Activated CD4-positive, alpha-beta T cell treated with anti-CD3 and anti-CD28 coated beads for 36 hours (primary cell): Measurements from ENCODE around the gene TTC31. TPM values are rescaled to one million over a fixed set of nuclear protein-coding genes. Genes with fewer than 3 reads are reported as not detected.

ENCODE experiments used
- ATAC-seq: fragments of 200-7000 bp; cut with Tn5 transposase; one replicate; pipeline ENCODE4 v1.10.0; 2021; ENCODE audit warnings: mild to moderate bottlenecking, moderate library complexity
- CTCF ChIA-PET: fragments of 350-600 bp; sonication (Branson Sonifier 250); formaldehyde crosslinking; loops from one replicate; lab custom pipeline; 2021; ENCODE audit warnings: antibody characterized with exemption; lab: Charles Lee
- POLR2A ChIA-PET: fragments of 350-600 bp; sonication (Branson Sonifier 250); formaldehyde crosslinking; loops from one replicate; lab custom pipeline; 2021; ENCODE audit warnings: antibody characterized with exemption, inconsistent platforms; lab: Charles Lee
- DNase-seq: peaks from one replicate; pipeline ENCODE4 v3.0.0-alpha.2; 2020
- H3K27ac Mint-ChIP-seq: one replicate; pipeline ENCODE4 v1.8.0; 2021; ENCODE audit warnings: mixed read lengths
- H3K27me3 Mint-ChIP-seq: one replicate; pipeline ENCODE4 v1.8.0; 2021; ENCODE audit warnings: mixed read lengths
- H3K36me3 Mint-ChIP-seq: one replicate; pipeline ENCODE4 v1.8.0; 2021; ENCODE audit warnings: low read depth, mixed read lengths
- H3K4me1 Mint-ChIP-seq: one replicate; pipeline ENCODE4 v1.8.0; 2021; ENCODE audit warnings: mixed read lengths
- H3K4me3 Mint-ChIP-seq: one replicate; pipeline ENCODE4 v1.8.0; 2021; ENCODE audit warnings: mild to moderate bottlenecking, moderate library complexity, mixed read lengths
- H3K9me3 Mint-ChIP-seq: one replicate; pipeline ENCODE4 v1.8.0; 2021; ENCODE audit warnings: low read depth, mixed read lengths
- intact Hi-C, 2 experiments: fragments of 100-400 bp; cut with DNase I in 1 of 2; cut with micrococcal nuclease in 1 of 2; formaldehyde crosslinking; loops; one replicate each; pipeline versions ENCODE4 v1.14.2 to v1.15.1; 2022 to 2024; cut with DNase I, micrococcal nuclease
- total RNA-seq, 2 experiments: library from RNA; stranded (reverse); gene quantifications; one replicate each; pipeline ENCODE4 v1.2.3, GENCODE V29; 2021

TTC31 gene
- total RNA-seq, 2 experiments from 2014 or later: 24.0 to 24.6 TPM

DNA sequence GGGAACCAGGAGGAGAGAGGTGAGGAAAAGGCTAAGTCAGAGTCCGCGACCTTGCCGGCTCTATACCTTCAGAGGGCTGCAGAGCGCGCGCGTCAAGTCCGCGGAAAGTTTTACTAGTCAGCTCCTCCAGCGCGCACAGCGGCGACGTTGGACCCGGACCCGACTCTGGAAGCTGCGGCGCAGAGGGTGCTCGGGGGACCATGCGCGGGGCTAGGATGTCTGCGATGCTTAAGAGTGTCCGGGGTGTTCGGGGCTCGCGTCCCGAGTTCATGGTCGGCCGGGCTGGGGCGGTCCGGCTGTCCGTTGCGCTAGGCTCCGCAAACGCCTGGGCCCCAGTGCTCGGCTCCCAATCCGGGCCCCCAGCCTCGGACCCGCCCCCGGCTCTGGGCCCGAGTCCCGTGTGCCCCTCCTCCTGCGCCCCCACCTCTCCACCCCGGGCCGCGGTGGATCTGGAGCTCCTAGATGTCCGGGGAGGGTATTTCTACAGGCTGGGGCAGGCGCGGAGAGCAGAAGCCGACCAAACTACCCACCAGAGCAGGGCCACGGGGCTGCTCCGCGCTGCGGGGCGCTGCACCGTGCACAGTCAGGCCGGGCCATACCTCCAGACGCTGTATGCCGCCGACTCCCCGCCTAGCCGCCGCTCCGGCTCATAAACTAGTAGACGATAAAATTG is 16.5 kb downstream of the TTC31 start, which contains the start of gene LBX2:
LBX2 (minus strand) TSS at position 337 of the 673 bp plus-strand sequence; CDS start at position 271, 66 bp downstream.
- DNase-seq (peak; percentile 71), ATAC-seq (peak; percentile 37)
- Mint-ChIP-seq H3K4me3 (peak within 1 kb of the TSS; percentile 77), H3K9me3 (no peaks in the 10 kb centered on the region), H3K27me3 (peaks cover 56% of the 10 kb centered on the region), H3K4me1 (peaks cover 37% of the 10 kb centered on the region), H3K36me3 (peaks cover 10% of the 10 kb centered on the region), H3K27ac (peak within 1 kb of the TSS; percentile 15)
- intact Hi-C loops: loop anchor here (1.0 to 5.0 kb wide), 3 partner anchors 15 to 55 kb away; partner anchors contain the start of genes DOK1 (in 1 of the 2) and TLX2 (in 1 of the 2)
- CTCF ChIA-PET: interaction anchor here (3.6 kb wide), 1 partner anchor 17 kb away, joined by 17 read pairs; the partner anchor contains the start of genes CCDC142 and TTC31
- POLR2A ChIA-PET: no interaction called here

DNA sequence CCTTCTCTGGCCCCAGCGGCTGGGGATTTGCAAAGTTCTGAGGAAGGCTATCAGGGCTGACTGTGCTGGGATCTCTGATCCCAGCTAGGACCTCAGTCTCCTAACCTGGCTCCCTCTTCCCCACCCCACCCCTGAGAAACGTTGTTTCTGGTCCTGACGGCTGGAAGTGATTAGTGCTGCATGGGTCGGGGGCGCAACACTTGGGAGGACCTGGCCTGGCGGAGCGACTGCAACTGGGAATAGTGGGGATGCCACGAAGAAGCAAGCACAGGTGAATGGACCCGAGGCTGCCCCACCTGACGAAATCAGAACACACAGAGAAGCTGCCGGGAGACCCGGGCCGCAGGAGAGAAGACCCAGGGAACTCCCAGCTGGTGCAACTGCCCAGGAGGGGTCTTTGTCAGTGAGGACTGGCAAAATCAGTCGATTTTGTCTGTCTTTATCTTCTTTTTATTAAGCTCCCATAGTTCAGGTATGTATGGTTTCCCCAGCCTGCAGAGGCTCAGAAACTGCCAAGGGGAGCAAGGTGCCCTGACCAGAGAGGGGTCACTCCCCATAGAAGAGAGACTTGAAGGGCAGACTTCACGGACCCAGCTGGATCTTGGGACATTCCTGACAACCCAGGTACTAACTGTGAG is 17.2 kb downstream of the TTC31 start:
- H3K4me3 Mint-ChIP-seq: no peak overlapping the region
- ATAC-seq (no peak), DNase-seq (no peak)
- POLR2A ChIA-PET: no interaction called here
- intact Hi-C loops: loop anchor here (1.0 to 5.0 kb wide), 3 partner anchors 14 to 55 kb away; partner anchors contain the start of genes DOK1 (in 1 of the 2) and TLX2 (in 1 of the 2)
- peaks cover 39% of the 10 kb centered on the region for H3K4me1 Mint-ChIP-seq
- CTCF ChIA-PET: interaction anchor here (0.6 to 3.6 kb wide), 5 partner anchors 10 to 24 kb away, joined by 3 to 17 read pairs (median 5); partner anchors contain the start of genes CCDC142 and TTC31
- peaks cover 58% of the 10 kb centered on the region for H3K27me3 Mint-ChIP-seq
- no peaks in the 10 kb centered on the region for H3K9me3 Mint-ChIP-seq
- H3K36me3 Mint-ChIP-seq: peaks cover 17% of the 10 kb centered on the region
- no peak overlapping the region for H3K27ac Mint-ChIP-seq

DNA sequence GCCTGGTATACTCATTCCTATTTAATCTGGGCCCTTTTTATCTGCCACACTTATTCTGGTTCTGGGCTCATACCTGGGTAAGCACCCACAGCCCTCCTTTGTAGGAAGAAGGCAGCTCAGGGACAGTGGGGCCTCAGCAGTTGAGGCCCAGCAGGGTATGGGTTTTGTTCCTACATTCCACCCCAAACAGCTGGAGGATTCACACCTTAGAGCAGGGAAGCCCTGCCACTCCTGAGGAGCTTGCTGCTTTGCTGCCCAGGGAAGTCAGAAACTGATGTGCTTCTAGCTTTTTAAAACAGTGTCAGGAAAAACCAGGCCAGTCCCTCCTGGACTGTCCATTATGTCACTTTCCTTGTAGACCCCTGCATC is 17.7 kb downstream of the TTC31 start:
- ATAC-seq: no peak
- Mint-ChIP-seq H3K36me3 (peaks cover 22% of the 10 kb centered on the region), H3K4me3 (no peak overlapping the region), H3K9me3 (no peaks in the 10 kb centered on the region), H3K27me3 (peaks cover 60% of the 10 kb centered on the region), H3K27ac (no peak overlapping the region), H3K4me1 (peaks cover 40% of the 10 kb centered on the region)
- intact Hi-C loops: no loop called here
- POLR2A ChIA-PET: interaction anchor here (1.3 kb wide), 1 partner anchor 29 kb away, joined by 4 read pairs; the partner anchor contains the start of gene HTRA2
- CTCF ChIA-PET: interaction anchor here (0.5 to 3.6 kb wide), 6 partner anchors 10 to 236 kb away, joined by 3 to 17 read pairs (median 4); partner anchors contain the start of genes CCDC142 and TTC31
- no peak for DNase-seq

GRCh38 chr2:74501335-74502071 is 18.6 kb downstream of the TTC31 start:
- CTCF ChIA-PET: interaction anchor here (1.0 to 3.6 kb wide), 3 partner anchors 9 to 19 kb away, joined by 3 to 17 read pairs (median 5); partner anchors contain the start of genes CCDC142 and TTC31
- no peak for ATAC-seq

DNA sequence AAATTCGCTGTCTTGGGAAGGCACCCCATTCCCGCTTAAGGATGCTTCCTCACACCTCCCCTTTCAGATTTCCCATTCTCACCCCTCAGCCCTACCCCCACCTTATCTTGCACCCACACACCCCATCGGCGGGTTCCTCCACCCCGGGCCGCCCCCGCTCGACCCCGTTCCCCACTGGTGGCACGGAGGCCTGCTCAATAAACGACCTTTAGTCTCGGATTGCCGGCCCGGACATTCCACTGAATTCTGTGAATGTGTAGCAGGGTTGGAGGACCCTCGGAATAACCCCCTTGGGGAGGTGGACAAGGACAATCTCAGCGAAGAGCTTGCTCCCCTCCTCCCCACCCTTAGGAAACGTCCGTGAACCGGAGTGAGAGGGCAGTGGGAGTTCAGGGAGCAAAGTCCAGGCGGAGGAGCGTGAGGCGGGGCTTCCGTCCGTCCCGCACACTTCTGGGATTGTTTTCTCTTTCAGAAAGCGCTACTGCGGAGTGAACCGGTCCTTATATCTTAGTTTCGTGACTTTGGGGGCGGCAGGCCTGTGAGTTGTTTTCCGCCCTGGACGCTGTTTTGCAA is 19.4 kb downstream of the TTC31 start:
- intact Hi-C loops: no loop called here
- peaks cover 50% of the 10 kb centered on the region for H3K4me1 Mint-ChIP-seq
- H3K36me3 Mint-ChIP-seq: peaks cover 34% of the 10 kb centered on the region
- no peak overlapping the region for H3K27ac Mint-ChIP-seq
- ChIA-PET POLR2A (no interaction called here), CTCF (interaction anchor here (1.0 to 3.6 kb wide), 2 partner anchors 8 to 20 kb away, joined by 3 to 17 read pairs; partner anchors contain the start of genes CCDC142 and TTC31)
- DNase-seq (no peak), ATAC-seq (no peak)
- H3K4me3 Mint-ChIP-seq: peak overlapping the region; percentile 63
- no peaks in the 10 kb centered on the region for H3K9me3 Mint-ChIP-seq
- peaks cover 60% of the 10 kb centered on the region for H3K27me3 Mint-ChIP-seq

More at GRCh38 chr2:74501335-74502071, 18.6 kb downstream of the TTC31 start:
- peak overlapping the region; percentile 63 for H3K4me3 Mint-ChIP-seq
- peaks cover 45% of the 10 kb centered on the region for H3K4me1 Mint-ChIP-seq
- intact Hi-C loops: no loop called here
- POLR2A ChIA-PET: interaction anchor here (1.3 kb wide), 1 partner anchor 28 kb away, joined by 4 read pairs; the partner anchor contains the start of gene HTRA2
- H3K9me3 Mint-ChIP-seq: no peaks in the 10 kb centered on the region
- H3K27me3 Mint-ChIP-seq: peaks cover 60% of the 10 kb centered on the region
- peaks cover 28% of the 10 kb centered on the region for H3K36me3 Mint-ChIP-seq
- no peak overlapping the region for H3K27ac Mint-ChIP-seq
- no peak for DNase-seq

GRCh38 chr2:74502720-74503505 is 20.0 kb downstream of the TTC31 start:
- Mint-ChIP-seq H3K4me3 (peak overlapping the region; percentile 63), H3K9me3 (no peaks in the 10 kb centered on the region), H3K27me3 (peaks cover 55% of the 10 kb centered on the region), H3K36me3 (peaks cover 34% of the 10 kb centered on the region), H3K27ac (no peak overlapping the region), H3K4me1 (peaks cover 45% of the 10 kb centered on the region)
- intact Hi-C loops: loop anchor here in 1 of 2 experiments (1.0 kb wide), 1 partner anchor 20 kb away; the partner anchor contains the start of gene TTC31
- ChIA-PET CTCF (interaction anchor here (0.6 to 1.8 kb wide), 8 partner anchors 12 to 97 kb away, joined by 3 to 8 read pairs (median 3); partner anchors contain the start of genes CCDC142, TTC31 and WBP1), POLR2A (no interaction called here)
- ATAC-seq (no peak), DNase-seq (peak; percentile 71)

GRCh38 chr2:74503506-74504475 is 20.9 kb downstream of the TTC31 start:
- ChIA-PET POLR2A (interaction anchor here (1.2 kb wide), 1 partner anchor 22 kb away, joined by 4 read pairs; the partner anchor contains the start of gene DQX1), CTCF (interaction anchor here (0.6 to 1.8 kb wide), 13 partner anchors 11 to 112 kb away, joined by 3 to 8 read pairs (median 3); partner anchors contain the start of genes CCDC142, TTC31 and WBP1)
- intact Hi-C loops: loop anchor here in 1 of 2 experiments (1.0 kb wide), 1 partner anchor 20 kb away; the partner anchor contains the start of gene TTC31
- peaks cover 46% of the 10 kb centered on the region for H3K4me1 Mint-ChIP-seq
- ATAC-seq (no peak), DNase-seq (no peak)
- H3K27me3 Mint-ChIP-seq: peaks cover 49% of the 10 kb centered on the region
- H3K4me3 Mint-ChIP-seq: peak overlapping the region; percentile 63
- H3K27ac Mint-ChIP-seq: no peak overlapping the region
- H3K9me3 Mint-ChIP-seq: no peaks in the 10 kb centered on the region
- H3K36me3 Mint-ChIP-seq: peaks cover 34% of the 10 kb centered on the region

- Mint-ChIP-seq H3K27ac (no peak overlapping the region), H3K4me3 (no peak overlapping the region), H3K36me3 (peaks cover 34% of the 10 kb centered on the region), H3K27me3 (peaks cover 44% of the 10 kb centered on the region), H3K4me1 (peaks cover 41% of the 10 kb centered on the region), H3K9me3 (no peaks in the 10 kb centered on the region)
- ChIA-PET POLR2A (interaction anchor here (1.0 to 1.2 kb wide), 2 partner anchors 21 to 26 kb away, joined by 4 to 5 read pairs; partner anchors contain the start of gene DQX1), CTCF (interaction anchor here (0.7 to 1.8 kb wide), 6 partner anchors 13 to 113 kb away, joined by 3 to 5 read pairs (median 4); no protein-coding TSS in a partner anchor)
- intact Hi-C loops: no loop called here
- no peak for DNase-seq
- no peak for ATAC-seq
Measured at GRCh38 chr2:74504591-74504990, 21.7 kb downstream of the TTC31 start.
